Mucosa of gallbladder (tissue), 1 donor: ENCODE measurements around the gene PRR5. TPM values are rescaled to one million over a fixed set of nuclear protein-coding genes. Genes with fewer than 3 reads are reported as not detected.

Experiments
- DNase-seq: peaks from one replicate; pipeline ENCODE4 v3.0.0-alpha.2; 2020; ENCODE audit warnings: low spot score
- total RNA-seq: library from RNA; stranded (reverse); gene quantifications from one replicate; pipeline ENCODE4 v1.2.1, GENCODE V29; 2021
- donor health status: DM: no; HTN: no; CAD: no.

Gene PRR5
- total RNA-seq, 1 donor from 2014 or later, result 21.8 TPM

GRCh38 chr22:44786136-44786535 lies 84.1 kb downstream of the PRR5 start:
- DNase-seq, result no peak

GRCh38 chr22:44786610-44787009 lies 84.6 kb downstream of the PRR5 start:
- DNase-seq, result no peak

Other genes with a start within 250 kb of the PRR5 start
- gene RTL6, start 204.0 kb upstream of the PRR5 start, total RNA-seq, result 38.5 TPM
- 46.7 TPM for gene ARHGAP8, start 50.4 kb downstream of the PRR5 start, total RNA-seq